Chondrocyte (in vitro differentiated cells): ENCODE results near the gene SCRG1. TPM values are rescaled to one million over a fixed set of nuclear protein-coding genes. Genes with fewer than 3 reads are reported as not detected.

Experiments
- DNase-seq: peaks from one replicate; pipeline ENCODE4 v3.0.0; 2021; ENCODE audit warnings: mixed read lengths, low spot score
- H3K27ac Mint-ChIP-seq: one replicate; pipeline ENCODE4 v1.8.0; 2021; ENCODE audit warnings: mild to moderate bottlenecking, moderate library complexity, mixed read lengths; ENCODE audit not compliant: unreplicated experiment
- H3K27me3 Mint-ChIP-seq: 2 replicates; pipeline ENCODE4 v1.8.0; 2021; ENCODE audit warnings: low read depth, mixed read lengths
- H3K36me3 Mint-ChIP-seq: 2 replicates; pipeline ENCODE4 v1.8.0; 2021; ENCODE audit warnings: low read depth, mixed read lengths
- H3K4me1 Mint-ChIP-seq: 2 replicates; pipeline ENCODE4 v1.8.0; 2021; ENCODE audit warnings: low read depth, mild to moderate bottlenecking, mixed read lengths
- H3K4me3 Mint-ChIP-seq: one replicate; pipeline ENCODE4 v1.8.0; 2021; ENCODE audit warnings: mild to moderate bottlenecking, moderate library complexity, mixed read lengths; ENCODE audit not compliant: unreplicated experiment
- H3K9me3 Mint-ChIP-seq: 2 replicates; pipeline ENCODE4 v1.8.0; 2021; ENCODE audit warnings: low read depth, mixed read lengths
- total RNA-seq: library from RNA; stranded (reverse); gene quantifications from 3 replicates; pipeline ENCODE4 v1.2.1, GENCODE V29; 2021
- TF ChIP-seq, protein P1 (sequence below): fragments of 200-600 bp; sonication (generic); IDR thresholded peaks from 2 replicates; pipeline ENCODE4 v1.5.0; 2021; ENCODE audit warnings: antibody characterized with exemption, mild to moderate bottlenecking, moderate library complexity

SCRG1 gene
- total RNA-seq, 1 donor from 2014 or later, result 59.0 TPM

DNA sequence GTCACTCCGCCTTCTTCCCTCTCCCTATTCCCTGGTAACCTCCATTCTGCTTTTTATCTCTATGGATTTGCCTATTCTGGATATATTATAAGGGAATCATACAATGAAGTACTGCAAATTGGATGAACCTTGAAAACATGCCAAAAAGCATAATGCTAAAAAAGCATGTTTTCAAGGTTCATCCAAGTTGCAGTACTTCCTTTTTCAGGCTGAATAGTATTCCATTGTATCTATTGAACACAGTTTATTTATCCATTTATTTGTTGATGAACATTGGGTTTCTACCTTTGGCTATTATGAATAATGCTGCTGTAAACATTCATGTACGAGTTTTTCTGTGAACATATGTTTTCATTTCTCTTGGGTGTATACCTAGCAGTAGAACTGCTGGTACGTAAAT lies 19.0 kb downstream of the SCRG1 start:
- no peak for DNase-seq
- peaks cover 4% of the 10 kb centered on the region for H3K36me3 Mint-ChIP-seq
- TF ChIP-seq, protein P1, sequence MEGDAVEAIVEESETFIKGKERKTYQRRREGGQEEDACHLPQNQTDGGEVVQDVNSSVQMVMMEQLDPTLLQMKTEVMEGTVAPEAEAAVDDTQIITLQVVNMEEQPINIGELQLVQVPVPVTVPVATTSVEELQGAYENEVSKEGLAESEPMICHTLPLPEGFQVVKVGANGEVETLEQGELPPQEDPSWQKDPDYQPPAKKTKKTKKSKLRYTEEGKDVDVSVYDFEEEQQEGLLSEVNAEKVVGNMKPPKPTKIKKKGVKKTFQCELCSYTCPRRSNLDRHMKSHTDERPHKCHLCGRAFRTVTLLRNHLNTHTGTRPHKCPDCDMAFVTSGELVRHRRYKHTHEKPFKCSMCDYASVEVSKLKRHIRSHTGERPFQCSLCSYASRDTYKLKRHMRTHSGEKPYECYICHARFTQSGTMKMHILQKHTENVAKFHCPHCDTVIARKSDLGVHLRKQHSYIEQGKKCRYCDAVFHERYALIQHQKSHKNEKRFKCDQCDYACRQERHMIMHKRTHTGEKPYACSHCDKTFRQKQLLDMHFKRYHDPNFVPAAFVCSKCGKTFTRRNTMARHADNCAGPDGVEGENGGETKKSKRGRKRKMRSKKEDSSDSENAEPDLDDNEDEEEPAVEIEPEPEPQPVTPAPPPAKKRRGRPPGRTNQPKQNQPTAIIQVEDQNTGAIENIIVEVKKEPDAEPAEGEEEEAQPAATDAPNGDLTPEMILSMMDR, result no peak
- peaks cover 12% of the 10 kb centered on the region for H3K4me1 Mint-ChIP-seq
- no peak overlapping the region for H3K27ac Mint-ChIP-seq
- no peaks in the 10 kb centered on the region for H3K27me3 Mint-ChIP-seq
- H3K9me3 Mint-ChIP-seq, result no peaks in the 10 kb centered on the region
- no peak overlapping the region for H3K4me3 Mint-ChIP-seq

DNA sequence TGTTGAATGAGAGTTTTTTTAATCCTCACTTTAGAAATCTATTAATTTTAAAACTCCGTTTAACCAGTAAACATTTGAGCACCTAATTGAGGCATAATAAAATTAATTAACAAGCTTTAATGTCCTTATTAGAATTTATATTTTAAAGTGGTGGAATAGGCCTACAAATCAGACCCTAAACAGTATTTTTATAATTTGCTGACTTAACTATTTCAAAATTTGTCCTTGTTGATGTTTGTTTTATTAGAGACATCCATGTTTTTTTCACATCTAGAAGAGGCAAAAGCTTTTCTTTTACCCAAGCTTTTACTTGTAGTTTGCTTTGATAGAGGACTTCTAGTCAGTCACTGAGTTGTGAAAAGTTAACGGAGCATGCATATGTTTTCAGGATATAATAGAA lies 24.3 kb downstream of the SCRG1 start:
- H3K27me3 Mint-ChIP-seq, result no peaks in the 10 kb centered on the region
- TF ChIP-seq, protein P1, result no peak
- H3K27ac Mint-ChIP-seq, result no peak overlapping the region
- H3K9me3 Mint-ChIP-seq, result no peaks in the 10 kb centered on the region
- peaks cover 4% of the 10 kb centered on the region for H3K36me3 Mint-ChIP-seq
- no peak for DNase-seq
- no peak overlapping the region for H3K4me3 Mint-ChIP-seq
- peaks cover 16% of the 10 kb centered on the region for H3K4me1 Mint-ChIP-seq

DNA sequence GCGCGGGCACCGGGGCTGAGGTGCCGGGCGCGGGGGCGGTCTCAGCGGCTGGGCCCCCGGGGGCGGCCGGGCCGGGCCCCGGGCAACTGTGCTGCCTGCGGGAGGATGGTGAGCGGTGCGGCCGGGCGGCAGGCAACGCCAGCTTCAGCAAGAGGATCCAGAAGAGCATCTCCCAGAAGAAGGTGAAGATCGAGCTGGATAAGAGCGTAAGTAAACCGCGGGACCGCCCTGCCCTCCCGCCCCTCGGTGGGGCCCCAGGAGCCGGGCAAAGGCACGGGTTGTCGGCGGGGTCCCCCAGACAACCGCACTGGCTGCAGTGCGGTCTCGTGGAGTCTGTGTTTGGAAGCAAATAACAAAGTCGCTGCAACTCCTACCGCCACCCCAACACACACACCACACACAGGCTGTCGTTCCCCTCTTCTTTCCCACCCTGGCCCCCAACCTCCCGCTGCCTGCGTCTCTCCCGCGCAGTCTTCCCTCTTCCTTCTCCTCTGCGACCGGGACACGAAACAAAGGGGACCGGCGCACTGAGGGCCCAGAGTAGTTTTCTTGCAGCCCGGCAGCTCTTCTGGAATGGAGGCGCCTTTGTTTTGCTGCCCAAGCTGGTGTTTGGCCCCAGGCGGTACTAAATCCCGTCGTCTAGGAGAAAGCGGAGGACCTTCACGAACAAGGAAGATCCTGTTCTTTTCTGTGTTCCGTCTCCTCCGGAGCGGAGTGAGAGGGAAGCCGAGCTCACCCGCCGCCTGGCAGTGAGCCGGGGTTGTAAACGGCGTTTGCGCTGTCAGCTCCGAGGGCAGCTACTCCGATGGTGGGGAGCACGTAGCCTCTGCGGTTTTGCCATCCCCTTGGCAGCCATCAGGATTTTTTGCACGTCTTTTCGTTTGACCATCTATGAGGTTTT lies 27.4 kb downstream of the SCRG1 start:
- Mint-ChIP-seq H3K27me3 (no peaks in the 10 kb centered on the region), H3K27ac (peak overlapping the region; percentile 98), H3K4me1 (peaks cover 31% of the 10 kb centered on the region), H3K4me3 (peak overlapping the region; percentile 100), H3K9me3 (no peaks in the 10 kb centered on the region), H3K36me3 (peaks cover 4% of the 10 kb centered on the region)
- TF ChIP-seq, protein P1, result no peak
- no peak for DNase-seq

DNA sequence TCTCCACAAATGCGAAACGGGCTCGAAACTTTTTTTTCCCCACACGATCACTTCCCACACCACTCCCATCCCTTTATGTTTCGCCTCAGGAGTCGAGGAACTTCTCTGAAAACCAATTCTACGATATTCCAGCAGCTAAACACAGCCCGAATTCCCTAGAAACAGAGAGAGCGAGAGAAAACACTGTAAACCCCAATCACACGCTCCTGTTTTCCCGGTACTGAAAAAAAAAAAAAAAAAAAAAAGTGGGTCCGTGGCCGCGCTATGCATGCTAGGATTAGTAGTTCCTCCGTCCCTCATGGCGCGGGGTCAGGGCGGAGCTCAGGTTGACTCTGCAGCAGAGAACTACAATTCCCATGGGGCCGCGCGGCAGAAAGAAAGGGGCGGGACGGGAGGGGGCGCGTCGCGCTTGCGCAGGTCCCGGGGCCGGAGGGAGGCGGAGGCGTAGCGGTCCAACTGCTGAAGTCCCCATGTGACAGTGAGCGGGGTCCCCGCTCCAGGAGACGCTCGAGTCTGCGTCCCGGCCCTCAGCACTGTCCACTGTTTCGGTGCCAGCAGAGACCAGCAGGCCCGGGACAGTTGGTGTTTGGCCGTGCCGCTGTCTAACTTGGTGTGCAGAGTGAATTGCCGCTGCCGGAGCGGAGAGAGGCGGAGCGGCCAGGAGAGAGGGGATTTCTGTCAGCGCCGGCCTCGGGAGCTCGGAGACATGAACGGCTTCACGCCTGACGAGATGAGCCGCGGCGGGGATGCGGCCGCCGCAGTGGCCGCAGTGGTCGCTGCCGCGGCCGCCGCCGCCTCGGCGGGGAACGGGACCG lies 28.2 kb downstream of the SCRG1 start, which contains the start of gene SAP30:
Gene SAP30 (plus strand): TSS at position 478 of the 815 bp plus-strand sequence. CDS start 229 bp downstream, at position 707.
- no peaks in the 10 kb centered on the region for H3K27me3 Mint-ChIP-seq
- H3K36me3 Mint-ChIP-seq, result peaks cover 2% of the 10 kb centered on the region
- TF ChIP-seq, protein P1, result no peak

DNA sequence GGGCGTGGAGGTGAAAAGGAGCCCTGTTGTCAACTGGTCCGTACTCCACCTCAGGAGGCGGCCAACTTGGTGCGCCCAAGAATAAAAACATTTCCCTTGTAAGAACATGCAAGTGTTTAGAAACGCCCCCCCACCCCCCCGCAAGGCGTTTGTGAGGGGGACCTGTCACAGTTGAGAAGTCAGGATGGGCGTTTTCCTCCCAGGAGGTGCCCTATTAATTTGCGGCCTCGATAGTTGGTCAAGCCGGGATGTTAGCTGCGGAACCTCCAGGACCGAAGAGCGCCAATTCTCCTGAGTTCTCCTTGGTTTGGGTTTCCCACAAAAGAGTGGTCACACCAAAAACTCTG lies 28.8 kb downstream of the SCRG1 start:
- Mint-ChIP-seq H3K27ac (peak overlapping the region; percentile 99), H3K9me3 (no peaks in the 10 kb centered on the region), H3K36me3 (peaks cover 2% of the 10 kb centered on the region), H3K4me3 (peak overlapping the region; percentile 100), H3K27me3 (no peaks in the 10 kb centered on the region), H3K4me1 (peaks cover 31% of the 10 kb centered on the region)
- DNase-seq, result no peak
- TF ChIP-seq, protein P1, result no peak

More for the DNA sequence above, 28.2 kb downstream of the SCRG1 start, which contains the start of gene SAP30:
- H3K9me3 Mint-ChIP-seq, result no peaks in the 10 kb centered on the region
- peak within 1 kb of the TSS; percentile 100 for H3K4me3 Mint-ChIP-seq
- H3K4me1 Mint-ChIP-seq, result peaks cover 31% of the 10 kb centered on the region
- DNase-seq, result peak; percentile 99
- peak within 1 kb of the TSS; percentile 99 for H3K27ac Mint-ChIP-seq
